HG03442 (cell line): ENCODE measurements around the gene L3MBTL3.
"Not testable (repeated sequence)": the region's sequence is repeated elsewhere in the genome, so short reads cannot be mapped to it uniquely, and the experiment has no call there.

ENCODE experiments used
- ATAC-seq: cut with Tn5 transposase; IDR thresholded peaks from one replicate; pipeline ENCODE4 v1.9.1; 2021; ENCODE audit warnings: mild to moderate bottlenecking, moderate library complexity; ENCODE audit not compliant: unreplicated experiment

L3MBTL3 gene

GRCh38 chr6:130134582-130134981 lies 116.2 kb downstream of the L3MBTL3 start:
- no peak for ATAC-seq

GRCh38 chr6:130136798-130137197 lies 118.4 kb downstream of the L3MBTL3 start:
- no peak for ATAC-seq

GRCh38 chr6:130138116-130138908 lies 119.9 kb downstream of the L3MBTL3 start:
- ATAC-seq: peak; percentile 73

GRCh38 chr6:130138909-130139242 lies 120.5 kb downstream of the L3MBTL3 start:
- peak; percentile 31 for ATAC-seq

- ATAC-seq: no peak
Measured at GRCh38 chr6:130140084-130140483, 121.7 kb downstream of the L3MBTL3 start.

- ATAC-seq: no peak
Measured at GRCh38 chr6:130143709-130144108, 125.3 kb downstream of the L3MBTL3 start.

GRCh38 chr6:130147111-130147510 lies 128.7 kb downstream of the L3MBTL3 start:
- no peak for ATAC-seq

- no peak for ATAC-seq
Measured at GRCh38 chr6:130148181-130148580, 129.8 kb downstream of the L3MBTL3 start.

- ATAC-seq: not testable (repeated sequence)
Measured at GRCh38 chr6:130149016-130149415, 130.6 kb downstream of the L3MBTL3 start.

GRCh38 chr6:130150906-130151305 lies 132.5 kb downstream of the L3MBTL3 start:
- no peak for ATAC-seq

- no peak for ATAC-seq
Measured at GRCh38 chr6:130152908-130153510, 134.6 kb downstream of the L3MBTL3 start.

- no peak for ATAC-seq
Measured at GRCh38 chr6:130156908-130157307, 138.5 kb downstream of the L3MBTL3 start.

GRCh38 chr6:130158056-130158455 lies 139.7 kb downstream of the L3MBTL3 start:
- ATAC-seq: no peak

- no peak for ATAC-seq
Measured at GRCh38 chr6:130158548-130158947, 140.2 kb downstream of the L3MBTL3 start.

GRCh38 chr6:130159956-130160355 lies 141.6 kb downstream of the L3MBTL3 start:
- no peak for ATAC-seq

- ATAC-seq: no peak
Measured at GRCh38 chr6:130161683-130162404, 143.5 kb downstream of the L3MBTL3 start.

GRCh38 chr6:130162421-130162820 lies 144.0 kb downstream of the L3MBTL3 start:
- ATAC-seq: no peak

- no peak for ATAC-seq
Measured at GRCh38 chr6:130163266-130163665, 144.9 kb downstream of the L3MBTL3 start.

GRCh38 chr6:130164251-130164650 lies 145.9 kb downstream of the L3MBTL3 start:
- ATAC-seq: no peak

- no peak for ATAC-seq
Measured at GRCh38 chr6:130167655-130168054, 149.3 kb downstream of the L3MBTL3 start.

GRCh38 chr6:130170160-130170559 lies 151.8 kb downstream of the L3MBTL3 start:
- not testable (repeated sequence) for ATAC-seq
